Neutrophil (primary cell): ENCODE data around the gene CNNM3.

Source experiments
- H3K27ac ChIP-seq: fragments of 200-600 bp; sonication (generic); 2 replicates; pipeline ENCODE4 v1.5.1; 2016; ENCODE audit warnings: mild to moderate bottlenecking, moderate library complexity
- H3K27me3 ChIP-seq: fragments of 200-600 bp; sonication (generic); 2 replicates; pipeline ENCODE4 v1.6.0; 2016; ENCODE audit warnings: mild to moderate bottlenecking
- H3K36me3 ChIP-seq: fragments of 200-600 bp; sonication (generic); 2 replicates; pipeline ENCODE4 v1.5.1; 2017
- H3K4me1 ChIP-seq, 2 experiments: fragments of 200-600 bp in 1 of 2; sonication (generic) in 1 of 2; 1 replicate in 1 of 2; 2 replicates in 1 of 2; pipeline versions ENCODE4 v1.5.1 to v1.6.1; 2013 to 2016; ENCODE audit warnings: low read depth in 1 of 2, low read length in 1 of 2, mild to moderate bottlenecking in 1 of 2, moderate library complexity in 1 of 2; ENCODE audit not compliant: control insufficient read depth in 1 of 2, insufficient read depth in 1 of 2
- H3K4me3 ChIP-seq, 2 experiments: fragments of 200-600 bp in 1 of 2; sonication (generic) in 1 of 2; 1 replicate in 1 of 2; 2 replicates in 1 of 2; pipeline ENCODE4 v1.5.1; 2013 to 2016; ENCODE audit warnings: low read depth in 1 of 2, low read length in 1 of 2, mild to moderate bottlenecking in 1 of 2, moderate library complexity in 1 of 2
- H3K9me3 ChIP-seq: fragments of 200-600 bp; sonication (generic); 2 replicates; pipeline ENCODE4 v1.5.1; 2016
- CTCF ChIP-seq: fragments of 200-600 bp; sonication (generic); IDR thresholded peaks from 2 replicates; pipeline ENCODE4 v1.5.1; 2016; ENCODE audit warnings: antibody characterized with exemption

CNNM3 gene

DNA sequence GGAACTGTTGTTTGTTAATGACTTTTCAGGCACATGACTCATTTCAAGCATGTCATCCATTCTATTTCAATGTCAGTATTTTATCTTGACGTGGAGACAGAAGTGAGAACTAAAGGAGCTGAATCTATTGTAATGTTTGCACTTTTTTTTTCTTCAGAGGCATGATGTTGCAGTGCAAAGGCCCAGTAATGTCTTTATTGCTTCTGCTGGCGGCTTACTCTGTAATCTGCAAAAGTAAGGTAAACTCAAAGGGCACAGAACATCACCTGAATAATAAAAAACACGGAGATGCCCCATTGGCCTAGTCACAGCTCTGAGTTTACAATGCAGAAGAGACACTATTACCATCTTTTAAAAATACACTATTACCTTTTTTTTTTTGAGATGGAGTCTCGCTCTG, 2.4 kb upstream of the CNNM3 start:
- H3K27me3 ChIP-seq, result peaks cover 14% of the 10 kb centered on the region
- TF ChIP-seq CTCF, result no peak
- no peaks in the 10 kb centered on the region for H3K9me3 ChIP-seq
- H3K4me3 ChIP-seq, result no peak overlapping the region
- peaks cover 21 to 22% of the 10 kb centered on the region in 2 experiments for H3K4me1 ChIP-seq
- no peak overlapping the region for H3K27ac ChIP-seq
- H3K36me3 ChIP-seq, result peaks cover 2% of the 10 kb centered on the region

GRCh38 chr2:96815326-96816126, 542 bp upstream of the CNNM3 start:
- TF ChIP-seq CTCF, result no peak
- H3K4me1 ChIP-seq, result peaks cover 22 to 25% of the 10 kb centered on the region in 2 experiments
- peak overlapping the region; percentile 84 to 85 for H3K4me3 ChIP-seq
- H3K27ac ChIP-seq, result peak overlapping the region; percentile 98
- peaks cover 9% of the 10 kb centered on the region for H3K36me3 ChIP-seq
- H3K9me3 ChIP-seq, result no peaks in the 10 kb centered on the region
- H3K27me3 ChIP-seq, result peaks cover 14% of the 10 kb centered on the region

GRCh38 chr2:96816836-96817702, 1.0 kb downstream of the CNNM3 start:
- Histone ChIP-seq H3K27ac (peak overlapping the region; percentile 98), H3K4me3 (peak overlapping the region; percentile 63 to 84), H3K36me3 (peaks cover 9% of the 10 kb centered on the region), H3K4me1 (peaks cover 22 to 25% of the 10 kb centered on the region in 2 experiments), H3K9me3 (no peaks in the 10 kb centered on the region), H3K27me3 (peaks cover 14% of the 10 kb centered on the region)
- TF ChIP-seq CTCF, result no peak

- no peak for TF ChIP-seq CTCF
- Histone ChIP-seq H3K27me3 (peaks cover 14% of the 10 kb centered on the region), H3K27ac (no peak overlapping the region), H3K4me1 (peaks cover 22 to 25% of the 10 kb centered on the region in 2 experiments), H3K36me3 (peaks cover 11% of the 10 kb centered on the region), H3K4me3 (peak overlapping the region; percentile 63 to 84), H3K9me3 (no peaks in the 10 kb centered on the region)
These were observed 1.8 kb downstream of the CNNM3 start for GRCh38 chr2:96817882-96818281.

DNA sequence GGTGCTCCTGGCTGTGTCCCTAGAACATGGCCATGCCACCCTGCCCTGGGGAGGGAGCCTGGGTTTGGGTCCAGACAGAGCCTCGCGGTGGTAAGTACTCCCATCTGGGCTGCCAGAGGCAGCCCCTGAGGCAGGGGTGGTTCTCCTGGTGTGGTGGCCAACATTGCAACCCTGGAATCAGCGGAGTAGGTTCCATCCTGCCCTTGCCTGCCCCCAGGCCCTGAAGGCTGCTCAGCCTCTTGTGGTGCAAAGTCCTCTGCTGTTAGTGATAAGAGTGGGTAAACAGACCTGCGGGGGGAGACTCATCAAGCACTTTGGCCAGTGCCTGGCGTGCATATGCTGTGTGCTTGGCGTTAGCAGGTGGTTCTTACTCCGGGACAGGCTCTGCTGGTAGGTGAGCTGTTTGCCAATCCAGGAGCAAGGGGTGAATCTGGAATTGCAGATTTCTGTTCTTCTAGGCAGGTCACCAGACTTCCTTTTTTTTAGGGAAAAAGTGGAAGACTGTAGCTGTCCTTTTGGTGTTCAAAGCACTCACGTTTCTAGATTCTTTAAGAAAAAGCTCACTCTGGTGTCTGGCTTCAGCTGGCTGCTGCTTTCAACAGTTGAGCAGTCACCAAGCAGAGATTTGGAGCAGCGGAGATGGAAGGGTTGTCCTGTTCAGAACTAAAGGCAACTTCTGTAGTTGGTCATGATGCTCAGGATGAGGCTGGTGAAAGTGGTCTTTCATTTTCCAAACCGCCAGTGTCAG, 3.2 kb downstream of the CNNM3 start:
- Histone ChIP-seq H3K27me3 (peaks cover 14% of the 10 kb centered on the region), H3K27ac (no peak overlapping the region), H3K4me3 (no peak overlapping the region), H3K36me3 (peaks cover 25% of the 10 kb centered on the region), H3K4me1 (peaks cover 22 to 25% of the 10 kb centered on the region in 2 experiments), H3K9me3 (no peaks in the 10 kb centered on the region)
- TF ChIP-seq CTCF, result no peak
